ENCODE results near the gene CD99L2. TPM values are rescaled to one million over a fixed set of nuclear protein-coding genes. Genes with fewer than 3 reads are reported as not detected.
"Not testable (repeated sequence)": the region's sequence is repeated elsewhere in the genome, so short reads cannot be mapped to it uniquely, and the experiment has no call there.

The CD99L2 gene
- total and polyA plus RNA-seq, 10 of the 15 experiments (the other 5 are each of a cell fraction or from before 2014, with no cell fraction given) = 1.1 to 22.9 (median 13.0) TPM

DNA sequence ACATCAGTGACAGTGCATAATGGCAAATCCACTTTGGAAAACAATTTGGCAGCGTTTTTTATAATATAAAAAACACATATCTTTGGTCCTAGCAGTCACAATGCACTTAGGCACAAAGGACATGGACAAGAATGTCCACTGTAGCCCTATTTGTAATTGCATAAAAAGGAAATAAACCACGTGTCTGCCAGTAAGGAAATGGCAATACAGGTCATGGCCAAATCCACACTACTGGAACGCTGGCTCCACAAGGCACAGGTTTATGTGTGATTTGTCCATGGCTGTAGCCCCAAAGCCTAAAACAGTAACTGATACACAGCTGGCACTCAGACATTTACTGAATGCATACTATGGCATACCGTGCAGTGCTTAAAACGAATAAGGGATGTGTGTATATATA lies 69.7 kb downstream of the CD99L2 start:
- DNase-seq (ENCODE audit: low read depth, low spot score) (no peak), ATAC-seq (no peak)
- WGBS (ENCODE audit: insufficient coverage, insufficient replicate concordance, low lambda C conversion rate, missing lambda C conversion rate) = 56% methylated on average over 5 of the region's 5 CpGs

DNA sequence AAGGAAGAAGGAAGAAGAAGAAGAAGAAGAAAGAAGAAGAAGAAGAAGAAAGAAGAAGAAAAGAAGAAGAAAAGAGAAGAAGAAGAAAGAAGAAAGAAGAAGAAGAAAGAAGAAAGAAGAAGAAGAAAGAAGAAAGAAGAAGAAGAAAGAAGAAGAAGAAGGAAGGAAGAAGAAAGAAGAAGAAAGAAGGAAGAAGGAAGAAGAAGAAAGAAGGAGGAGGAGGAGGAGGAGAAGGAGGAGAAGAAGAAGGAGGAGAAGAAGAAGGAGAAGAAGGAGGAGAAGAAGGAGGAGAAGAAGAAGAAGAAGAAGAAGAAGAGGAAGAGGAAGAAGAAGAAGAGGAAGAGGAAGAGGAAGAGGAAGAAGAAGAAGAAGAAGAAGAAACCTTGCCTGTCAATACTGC lies 74.1 kb downstream of the CD99L2 start:
- SMC1A ChIA-PET (ENCODE audit: uncharacterized antibody, unreplicated experiment); H3K79me2 ChIP-seq (ENCODE audit: control insufficient read depth, insufficient read depth, low read length); in situ Hi-C loops (cut with MboI); FAIRE-seq; H3K4me1 ChIP-seq (ENCODE audit: control insufficient read depth, insufficient read depth, low read length); H3K4me3 ChIP-seq; H4K20me1 ChIP-seq (ENCODE audit: control insufficient read depth, insufficient read depth); H3K9ac ChIP-seq (ENCODE audit: control insufficient read depth, insufficient read depth, low read length); H3K9me3 ChIP-seq (replicated peaks; ENCODE audit: control insufficient read depth, insufficient read depth, low read length); POLR2A ChIA-PET; DNase-seq (ENCODE audit: low read depth, low spot score); H2AFZ ChIP-seq (ENCODE audit: control insufficient read depth, low read depth, low read length); H3K36me3 ChIP-seq (ENCODE audit: control insufficient read depth in 2 of 2, insufficient read depth in 2 of 2, low read length in 1 of 2); ATAC-seq; H3K27me3 ChIP-seq (replicated peaks in 1 of 2; ENCODE audit: control insufficient read depth in 2 of 2, insufficient read depth in 2 of 2, low read length in 1 of 2); CTCF ChIA-PET; RAD21 ChIA-PET (ENCODE audit: unreplicated experiment); H3K27ac ChIP-seq (ENCODE audit: control insufficient read depth, insufficient read depth); H3K4me2 ChIP-seq (ENCODE audit: control insufficient read depth, insufficient read depth); BruUV-seq (replicated peaks); intact Hi-C loops (cut with micrococcal nuclease; ENCODE audit: unreplicated experiment): not testable (repeated sequence)

More for the DNA sequence above, 69.7 kb downstream of the CD99L2 start:
- SMC1A ChIA-PET (ENCODE audit: uncharacterized antibody, unreplicated experiment) = no interaction called here
- no peak overlapping the region for H3K4me2 ChIP-seq (ENCODE audit: control insufficient read depth, insufficient read depth)
- no peak overlapping the region for H3K4me3 ChIP-seq
- H3K27ac ChIP-seq (ENCODE audit: control insufficient read depth, insufficient read depth) = no peak overlapping the region
- no peaks in the 10 kb centered on the region for H3K4me1 ChIP-seq (ENCODE audit: control insufficient read depth, insufficient read depth, low read length)
- in situ Hi-C loops (cut with MboI) (no loop called here), intact Hi-C loops (cut with micrococcal nuclease; ENCODE audit: unreplicated experiment) (no loop called here)
- H2AFZ ChIP-seq (ENCODE audit: control insufficient read depth, low read depth, low read length) = no peak overlapping the region
- CTCF ChIA-PET = no interaction called here
- H3K79me2 ChIP-seq (ENCODE audit: control insufficient read depth, insufficient read depth, low read length) = no peaks in the 10 kb centered on the region
- no peaks in the 10 kb centered on the region; the same call in 2 of the 3 replicates for H3K9me3 ChIP-seq (replicated peaks; ENCODE audit: control insufficient read depth, insufficient read depth, low read length)
- POLR2A ChIA-PET = no interaction called here
- H4K20me1 ChIP-seq (ENCODE audit: control insufficient read depth, insufficient read depth) = no peaks in the 10 kb centered on the region
- RAD21 ChIA-PET (ENCODE audit: unreplicated experiment) = no interaction called here
- no peaks in the 10 kb centered on the region for H3K36me3 ChIP-seq (ENCODE audit: control insufficient read depth in 2 of 2, insufficient read depth in 2 of 2, low read length in 1 of 2)
- H3K9ac ChIP-seq (ENCODE audit: control insufficient read depth, insufficient read depth, low read length) = no peak overlapping the region
- no peaks in the 10 kb centered on the region for H3K27me3 ChIP-seq (replicated peaks in 1 of 2; ENCODE audit: control insufficient read depth in 2 of 2, insufficient read depth in 2 of 2, low read length in 1 of 2)
- no peak for TF ChIP-seq SMC3 (IDR thresholded peaks at IDR 0.05; ENCODE audit: borderline replicate concordance, low read length)
- TF ChIP-seq ETV6 (conservative IDR thresholded peaks at IDR 0.05 in 1 of 2, IDR thresholded peaks at IDR 0.05 in 1 of 2; ENCODE audit: borderline replicate concordance in 1 of 2, low read depth in 1 of 2) = no peak
- TF ChIP-seq ATF7 (IDR thresholded peaks at IDR 0.05; ENCODE audit: low read depth) = no peak
- no peak for TF ChIP-seq BACH1 (IDR thresholded peaks at IDR 0.05; ENCODE audit: borderline replicate concordance)
- TF ChIP-seq SRF (IDR thresholded peaks at IDR 0.05; ENCODE audit: low read depth in 2 of 2, low read length in 2 of 2) = no peak
- no peak for TF ChIP-seq ZNF622 (IDR thresholded peaks at IDR 0.05)
- TF ChIP-seq, protein P1, sequence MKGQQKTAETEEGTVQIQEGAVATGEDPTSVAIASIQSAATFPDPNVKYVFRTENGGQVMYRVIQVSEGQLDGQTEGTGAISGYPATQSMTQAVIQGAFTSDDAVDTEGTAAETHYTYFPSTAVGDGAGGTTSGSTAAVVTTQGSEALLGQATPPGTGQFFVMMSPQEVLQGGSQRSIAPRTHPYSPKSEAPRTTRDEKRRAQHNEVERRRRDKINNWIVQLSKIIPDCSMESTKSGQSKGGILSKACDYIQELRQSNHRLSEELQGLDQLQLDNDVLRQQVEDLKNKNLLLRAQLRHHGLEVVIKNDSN (IDR thresholded peaks at IDR 0.05; ENCODE audit: borderline replicate concordance, extremely low read length, insufficient read depth, low read depth, low read length) = no peak
- no peak for TF ChIP-seq SMAD1 (IDR thresholded peaks at IDR 0.05; ENCODE audit: low read depth, partially characterized antibody)
- no peak for TF ChIP-seq FOXK2 (IDR thresholded peaks at IDR 0.05)
- no peak for TF ChIP-seq PML (IDR thresholded peaks at IDR 0.05; ENCODE audit: low read length)
- no peak for TF ChIP-seq EP300 (IDR thresholded peaks at IDR 0.05; ENCODE audit: borderline replicate concordance in 1 of 2, control insufficient read depth in 1 of 2, low read depth in 2 of 2, low read length in 2 of 2)
- no peak for TF ChIP-seq ZNF384 (IDR thresholded peaks at IDR 0.05; ENCODE audit: borderline replicate concordance, low read depth, low read length)
- no peak for TF ChIP-seq NR2C1 (IDR thresholded peaks at IDR 0.05)
- no peak for TF ChIP-seq CBX3 (IDR thresholded peaks at IDR 0.05; ENCODE audit: borderline replicate concordance, low read depth)
- no peak for FAIRE-seq
- no TSS peak for BruUV-seq (replicated peaks)

All from GM12878 (cell line).